ENCODE data around the gene USB1.
A peak's percentile ranks its signal among the peaks of the same experiment; 100 is the strongest.
"Not testable (repeated sequence)": the region's sequence is repeated elsewhere in the genome, so short reads cannot be mapped to it uniquely, and the experiment has no call there.

USB1 gene

DNA sequence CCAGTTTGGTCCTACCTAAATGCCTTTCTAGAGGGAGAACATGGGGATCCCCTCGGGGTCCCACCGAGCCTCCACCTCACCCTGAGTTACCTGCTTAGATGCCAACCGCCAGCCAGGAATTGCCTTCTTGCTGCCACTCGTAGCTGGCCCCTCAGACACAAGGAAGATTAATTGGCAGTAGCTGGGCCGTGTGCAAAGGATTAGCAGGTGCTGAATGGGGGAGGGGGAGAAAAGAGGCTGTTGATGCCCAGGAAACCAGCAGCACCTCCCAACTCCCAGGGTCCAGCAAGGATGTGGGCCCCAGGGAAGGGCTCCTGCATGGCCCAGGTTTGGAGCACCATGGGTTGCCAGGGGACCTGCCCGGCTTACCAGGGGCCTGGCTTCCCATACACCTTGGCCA, 30.2 kb upstream of the USB1 start, which contains the start of gene CNGB1:
TSS of gene CNGB1 (minus strand) at position 159 of the 400 bp plus-strand sequence. CDS start 3,842 bp downstream, outside the sequence.
- no peak for DNase-seq

GRCh38 chr16:57971848-57972247, 29.4 kb upstream of the USB1 start:
- DNase-seq = no peak

DNA sequence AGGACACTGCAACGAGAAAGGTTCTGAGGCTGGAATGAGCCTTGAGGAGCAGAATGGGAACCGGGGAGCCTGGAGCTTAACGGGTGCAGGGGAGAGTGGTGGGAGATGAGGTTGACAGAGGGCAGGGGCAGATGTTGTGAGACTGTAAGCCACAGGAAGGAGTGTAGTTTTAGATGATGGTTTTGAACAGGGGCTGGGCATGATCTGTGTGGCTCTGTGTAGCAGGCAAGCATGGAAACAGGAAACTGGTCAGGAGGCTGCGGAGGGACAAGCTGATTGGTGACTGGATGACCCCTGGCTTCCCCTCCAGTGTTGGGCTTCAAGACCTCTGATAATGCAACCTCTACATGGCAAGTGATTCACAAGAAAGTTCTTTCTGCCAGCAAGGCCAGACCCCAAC, 28.9 kb upstream of the USB1 start:
- no peak for DNase-seq

DNA sequence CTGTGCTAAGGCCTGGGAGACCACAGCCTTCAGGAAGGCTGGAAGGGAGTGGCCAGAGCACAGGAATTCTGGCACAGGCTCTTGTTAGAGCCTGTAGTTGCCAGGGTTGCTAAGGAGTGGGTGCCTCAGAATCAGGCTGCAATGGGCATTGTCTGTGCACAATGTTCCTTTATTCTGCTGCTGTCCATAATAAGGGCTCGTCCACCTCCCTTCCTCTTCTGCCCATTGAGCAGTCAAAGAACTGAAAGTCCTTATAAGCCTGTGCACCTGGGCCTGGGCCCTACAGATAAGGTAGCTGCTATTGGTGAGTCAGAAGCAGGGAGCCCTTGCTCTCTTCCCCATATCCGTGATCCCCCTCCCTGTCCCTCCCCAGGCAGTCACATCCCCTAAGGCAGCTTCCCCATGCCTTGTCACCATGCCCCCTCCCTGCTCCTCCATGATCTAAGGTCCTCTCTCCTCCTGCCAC, 24.8 kb upstream of the USB1 start:
- DNase-seq = peak; percentile 41

- DNase-seq = peak; percentile 42
These were observed 23.7 kb upstream of the USB1 start for GRCh38 chr16:57977418-57978069.

GRCh38 chr16:57978070-57978465, 23.1 kb upstream of the USB1 start:
- not testable (repeated sequence) for DNase-seq

DNA sequence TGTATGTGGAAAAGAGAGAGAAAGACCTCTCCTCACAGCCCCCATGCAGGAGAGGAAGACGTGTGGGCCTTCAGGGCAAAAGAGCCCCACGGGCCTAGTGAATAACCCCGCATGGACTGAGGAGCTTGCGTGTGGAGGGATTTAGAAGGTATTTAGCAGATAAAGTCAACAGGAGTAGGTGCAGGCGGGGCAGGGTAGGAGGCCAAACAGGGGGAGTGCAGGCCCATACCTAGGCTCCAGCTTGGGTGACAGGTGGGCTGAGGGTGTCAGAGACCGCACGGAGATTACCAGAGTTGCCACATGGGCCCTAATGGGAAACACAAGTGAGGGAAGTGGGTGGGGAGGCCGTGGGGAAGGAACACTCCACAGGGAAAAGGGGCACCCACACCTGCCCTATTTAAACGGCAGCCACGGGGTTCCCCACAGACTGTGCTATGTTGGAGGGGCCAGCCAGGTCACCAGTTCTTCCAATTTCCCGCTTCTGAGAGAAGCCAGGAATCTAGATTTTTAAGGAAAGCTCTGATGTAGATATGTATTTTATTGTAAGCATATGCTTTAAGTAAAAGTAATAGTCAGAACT, 22.1 kb upstream of the USB1 start:
- no peak for DNase-seq

GRCh38 chr16:57981636-57982035, 19.6 kb upstream of the USB1 start:
- DNase-seq = no peak

DNA sequence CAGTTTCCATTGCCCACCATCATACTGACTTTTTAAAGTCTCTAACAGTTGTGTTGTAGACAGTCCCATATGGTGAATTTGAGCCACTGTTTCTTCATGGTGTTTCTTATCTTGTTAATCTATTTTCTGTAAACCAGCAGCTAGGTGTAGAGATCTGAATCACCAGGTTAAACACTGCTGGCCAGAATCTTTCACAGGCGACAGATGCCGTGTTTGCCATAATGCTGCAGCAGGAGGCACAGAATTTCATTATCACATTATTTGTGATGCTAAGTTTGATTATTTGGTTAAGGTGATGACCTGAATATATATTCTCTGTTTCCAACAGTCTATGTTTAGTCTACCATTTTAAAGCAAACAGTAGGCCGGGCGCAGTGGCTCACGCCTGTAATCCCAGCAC, 18.8 kb upstream of the USB1 start:
- no peak for DNase-seq

DNA sequence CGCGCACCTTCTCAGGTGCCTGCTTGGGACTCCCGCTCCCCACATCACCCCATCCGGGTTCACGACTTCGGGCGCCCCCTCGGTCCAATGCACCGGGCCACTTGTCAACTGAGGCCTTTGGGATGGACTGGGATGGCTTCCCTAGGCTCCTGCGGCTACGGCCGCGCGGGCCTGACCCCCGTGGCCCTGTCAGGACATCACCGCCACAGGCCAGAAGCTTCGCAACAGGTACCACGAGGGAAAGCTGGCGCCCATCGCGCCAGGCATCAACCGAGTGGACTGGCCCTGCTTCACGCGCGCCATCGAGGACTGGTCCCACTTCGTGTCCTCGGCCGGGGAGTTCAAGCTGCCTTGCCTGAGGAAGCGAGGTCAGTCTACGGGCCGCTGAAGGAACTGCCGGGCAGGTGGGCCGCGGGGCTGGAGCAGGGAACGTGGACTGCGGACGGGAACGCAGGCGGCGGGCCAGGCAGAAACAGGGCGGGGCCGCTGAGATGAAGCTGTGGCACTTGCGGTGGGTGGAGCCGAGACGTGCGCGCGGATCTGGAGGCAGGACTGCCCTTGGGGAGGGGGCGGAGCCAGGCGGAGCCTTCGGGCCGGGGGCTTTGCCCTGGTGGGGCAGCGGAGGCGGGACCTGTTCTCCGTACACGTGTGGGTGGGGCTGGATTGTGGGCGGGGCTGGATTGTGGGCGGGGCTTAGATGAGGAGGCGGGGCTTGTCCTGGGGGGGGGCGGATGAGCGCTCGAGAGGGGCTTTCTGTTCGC, 16.6 kb upstream of the USB1 start:
- peak; percentile 94 for DNase-seq

- DNase-seq = peak; percentile 18
These were observed 15.7 kb upstream of the USB1 start for GRCh38 chr16:57985204-57986181.

- no peak for DNase-seq
These were observed 15.0 kb upstream of the USB1 start for GRCh38 chr16:57986196-57986595.

- DNase-seq = no peak
These were observed 13.6 kb upstream of the USB1 start for GRCh38 chr16:57987441-57988177.

GRCh38 chr16:57988929-57989328, 12.3 kb upstream of the USB1 start:
- DNase-seq = no peak

DNA sequence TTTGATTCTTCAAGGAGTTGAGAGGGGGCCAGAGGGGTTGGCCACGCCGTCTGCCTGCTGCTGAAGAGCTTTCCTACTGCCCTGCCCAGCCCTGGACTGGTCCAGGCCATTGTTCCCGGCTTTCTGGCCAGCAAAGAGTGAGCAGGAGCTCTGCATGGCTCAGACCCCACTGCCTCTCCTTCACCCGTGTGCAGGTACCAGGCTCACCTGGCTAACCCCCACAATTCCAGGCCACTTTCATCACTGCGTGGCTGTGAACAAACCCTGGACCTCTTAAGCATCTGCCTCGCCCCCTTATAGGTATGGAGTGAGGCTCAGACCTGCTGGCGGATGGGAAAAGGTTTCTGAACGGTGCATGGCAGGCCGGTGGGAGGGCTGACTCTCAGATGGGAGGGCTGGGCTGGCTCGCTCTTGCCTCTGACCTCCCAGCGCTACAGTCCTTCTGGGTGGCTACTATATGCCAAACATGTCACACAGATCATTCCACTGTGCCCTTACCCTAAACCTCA, 9.6 kb upstream of the USB1 start:
- no peak for DNase-seq

GRCh38 chr16:57992084-57992483, 9.1 kb upstream of the USB1 start:
- DNase-seq = no peak

DNA sequence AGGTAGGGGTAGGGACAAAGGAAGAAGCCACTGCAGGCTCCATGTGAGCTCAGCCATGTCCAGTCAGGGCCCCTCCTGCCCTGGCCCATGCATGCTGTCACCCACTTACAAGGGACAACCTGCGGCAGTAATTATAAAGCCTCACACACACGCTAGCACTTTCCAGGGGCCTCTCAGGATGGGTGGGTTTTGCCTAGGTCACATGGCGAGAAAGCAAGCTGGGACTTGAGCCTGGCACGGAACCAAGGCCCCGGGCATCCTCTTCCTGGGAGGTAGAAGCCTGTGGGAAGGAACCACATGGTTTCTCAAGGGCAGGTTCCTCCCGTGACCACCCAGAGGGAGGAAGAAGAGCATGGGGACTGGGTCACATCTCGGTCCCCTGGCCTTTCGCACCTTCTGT, 7.8 kb upstream of the USB1 start:
- no peak for DNase-seq

DNA sequence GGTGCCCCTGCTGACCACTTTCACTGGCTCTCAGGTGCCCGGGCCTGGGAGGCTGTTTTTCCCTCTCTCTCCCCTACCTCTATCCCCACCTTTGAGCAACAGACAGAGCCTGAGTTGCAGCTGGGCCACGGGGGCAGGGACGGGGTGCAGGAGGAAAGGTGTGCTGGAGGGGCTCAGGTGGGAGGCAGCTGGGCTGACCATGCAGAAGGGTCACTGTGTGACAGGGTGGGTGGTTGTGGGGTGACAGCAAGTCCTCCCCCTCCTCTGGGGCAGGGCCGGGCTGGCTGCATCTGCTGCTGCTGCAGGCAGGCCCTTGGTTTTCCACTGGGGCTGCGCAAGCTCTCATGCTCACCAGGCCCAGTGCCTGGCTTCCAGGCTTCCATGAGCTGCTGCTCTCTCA, 7.3 kb upstream of the USB1 start:
- DNase-seq = no peak

GRCh38 chr16:57994361-57994760, 6.8 kb upstream of the USB1 start:
- no peak for DNase-seq

DNA sequence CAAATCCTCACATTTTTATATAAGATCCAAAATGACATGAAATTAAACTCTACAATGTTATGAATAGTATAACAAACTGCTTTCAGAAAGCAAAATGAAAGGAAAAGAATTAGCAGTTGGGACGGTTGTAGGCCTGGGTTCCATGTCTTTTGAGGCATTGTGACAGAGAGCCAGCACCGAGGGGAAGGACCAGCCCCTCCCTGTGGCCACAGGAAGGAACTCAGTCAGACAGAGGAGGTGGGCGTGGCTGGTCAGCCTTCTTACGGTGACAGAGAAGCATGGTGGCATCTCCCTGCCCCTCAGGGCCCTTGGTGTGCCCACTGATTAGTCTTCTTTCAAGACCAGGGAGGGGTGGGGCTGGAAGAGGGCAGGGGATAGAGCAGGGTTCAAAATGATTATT, 6.4 kb upstream of the USB1 start:
- peak; percentile 83 for DNase-seq

- DNase-seq = no peak
These were observed 5.3 kb upstream of the USB1 start for GRCh38 chr16:57995721-57996405.
